ENCODE measurements around the gene NUDT21.
"Not testable (repeated sequence)": the region's sequence is repeated elsewhere in the genome, so short reads cannot be mapped to it uniquely, and the experiment has no call there.

DNA sequence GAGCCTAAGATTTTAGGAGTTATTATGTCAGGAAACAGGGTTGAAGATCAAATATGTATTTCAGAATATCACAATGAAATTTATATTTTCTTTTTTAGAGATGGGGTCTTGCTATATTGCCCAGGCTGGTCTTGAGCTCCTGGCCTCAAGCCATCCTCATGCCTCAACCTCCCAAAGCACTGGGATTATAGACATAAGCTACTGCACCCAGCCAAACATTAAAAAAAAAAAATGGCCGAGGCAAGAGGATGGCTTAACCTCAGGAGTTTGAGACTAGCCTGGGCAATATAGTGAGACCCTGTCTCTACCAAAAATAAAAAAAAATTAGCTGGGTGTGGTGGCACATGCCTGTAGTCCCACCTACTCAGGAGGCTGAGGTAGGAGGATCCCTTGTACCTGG, 37.7 kb upstream of the NUDT21 start:
- TF ChIP-seq NFRKB (IDR thresholded peaks at IDR 0.05); FOXK2 (IDR thresholded peaks at IDR 0.05); SP1 (IDR thresholded peaks at IDR 0.05); FOXA1 (IDR thresholded peaks at IDR 0.05); FOXM1 (IDR thresholded peaks at IDR 0.05; ENCODE audit: borderline replicate concordance); HDGF (IDR thresholded peaks at IDR 0.05; ENCODE audit: borderline replicate concordance); ZNF384 (IDR thresholded peaks at IDR 0.05); ELF4 (IDR thresholded peaks at IDR 0.05): not testable (repeated sequence)
- TF ChIP-seq, protein P1, sequence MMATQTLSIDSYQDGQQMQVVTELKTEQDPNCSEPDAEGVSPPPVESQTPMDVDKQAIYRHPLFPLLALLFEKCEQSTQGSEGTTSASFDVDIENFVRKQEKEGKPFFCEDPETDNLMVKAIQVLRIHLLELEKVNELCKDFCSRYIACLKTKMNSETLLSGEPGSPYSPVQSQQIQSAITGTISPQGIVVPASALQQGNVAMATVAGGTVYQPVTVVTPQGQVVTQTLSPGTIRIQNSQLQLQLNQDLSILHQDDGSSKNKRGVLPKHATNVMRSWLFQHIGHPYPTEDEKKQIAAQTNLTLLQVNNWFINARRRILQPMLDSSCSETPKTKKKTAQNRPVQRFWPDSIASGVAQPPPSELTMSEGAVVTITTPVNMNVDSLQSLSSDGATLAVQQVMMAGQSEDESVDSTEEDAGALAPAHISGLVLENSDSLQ (IDR thresholded peaks at IDR 0.05): not testable (repeated sequence)

Measured in HEK293T (cell line).